RPMI7951 (cell line): Measurements from ENCODE around the gene DEFB132. TPM values are rescaled to one million over a fixed set of nuclear protein-coding genes. Genes with fewer than 3 reads are reported as not detected.

Source experiments
- DNase-seq: peaks from one replicate; pipeline ENCODE4 v3.0.0-alpha.2; 2012; ENCODE audit warnings: low read depth
- total RNA-seq: library from RNA; depleted of rRNA; stranded (reverse); fragments of >200 nt; shearing (Covaris generic); gene quantifications from 2 replicates; pipeline ENCODE4 v1.2.3, GENCODE V29; 2014

Gene DEFB132
- total RNA-seq, 1 experiment from 2014 or later: not detected

DNA sequence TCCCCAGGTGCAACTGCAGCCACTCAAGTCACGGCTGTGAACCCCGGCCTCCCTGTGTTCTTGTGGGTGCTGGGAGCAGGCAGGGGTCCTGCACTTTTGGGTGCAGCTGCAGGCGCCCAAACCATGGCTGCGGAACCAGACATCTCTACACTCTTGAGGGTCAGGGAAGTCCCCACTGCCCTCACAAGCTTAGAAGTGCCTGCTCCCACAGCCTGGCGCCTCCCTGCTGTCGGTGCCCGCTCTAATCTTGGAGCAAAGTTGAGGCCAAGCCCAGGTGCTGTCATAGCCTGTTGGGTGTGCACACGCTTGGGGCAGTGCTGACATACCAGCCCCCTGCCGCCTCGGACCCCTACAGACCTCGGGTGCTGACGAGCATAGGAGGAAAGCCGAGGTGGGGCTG, 6.2 kb downstream of the DEFB132 start:
- DNase-seq: no peak

DNA sequence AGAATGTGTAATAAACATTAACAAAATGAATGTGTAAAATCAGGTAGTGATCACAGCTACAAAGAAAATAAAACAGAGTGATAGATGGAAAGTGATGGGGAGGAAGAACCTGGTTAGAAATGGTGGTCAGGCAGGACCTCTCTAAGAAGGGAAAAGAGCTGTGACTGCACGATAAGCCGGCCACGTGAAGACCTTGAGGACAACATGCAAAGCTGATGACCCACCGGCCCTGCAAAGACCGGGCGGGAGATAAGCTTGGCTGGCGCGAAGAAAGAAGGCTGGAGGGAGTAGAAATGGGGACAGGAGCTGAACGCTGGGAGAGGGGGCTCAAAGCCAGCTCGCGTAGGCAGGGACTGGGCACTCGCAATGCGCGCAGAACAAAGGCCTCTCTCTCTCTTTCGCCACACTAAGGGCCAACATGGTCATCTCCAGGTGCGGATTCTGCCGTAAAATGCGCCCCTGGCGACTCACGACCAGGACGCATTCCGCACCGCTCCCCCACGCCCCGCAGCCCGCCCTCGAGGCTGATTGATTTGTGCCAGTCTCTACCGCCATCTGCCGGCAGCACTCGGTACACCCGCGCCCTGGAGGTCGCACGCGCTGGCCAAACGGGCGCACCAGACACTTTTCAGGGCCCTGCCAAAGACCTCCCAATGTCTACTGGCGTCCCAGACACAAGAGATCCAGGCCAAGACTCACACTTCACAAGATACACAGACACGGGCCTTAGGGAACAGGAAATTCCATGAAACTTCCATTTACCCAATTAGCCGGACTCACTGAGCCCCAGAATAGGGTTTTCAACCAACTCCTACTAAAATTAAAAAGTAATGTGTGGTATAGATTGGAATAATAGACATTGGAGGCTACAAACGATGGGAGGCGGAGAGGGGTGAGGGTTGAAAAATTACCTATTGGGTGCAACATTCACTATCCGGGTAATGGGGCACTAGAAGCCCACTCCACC, 9.4 kb downstream of the DEFB132 start:
- DNase-seq: peak; percentile 75

DNA sequence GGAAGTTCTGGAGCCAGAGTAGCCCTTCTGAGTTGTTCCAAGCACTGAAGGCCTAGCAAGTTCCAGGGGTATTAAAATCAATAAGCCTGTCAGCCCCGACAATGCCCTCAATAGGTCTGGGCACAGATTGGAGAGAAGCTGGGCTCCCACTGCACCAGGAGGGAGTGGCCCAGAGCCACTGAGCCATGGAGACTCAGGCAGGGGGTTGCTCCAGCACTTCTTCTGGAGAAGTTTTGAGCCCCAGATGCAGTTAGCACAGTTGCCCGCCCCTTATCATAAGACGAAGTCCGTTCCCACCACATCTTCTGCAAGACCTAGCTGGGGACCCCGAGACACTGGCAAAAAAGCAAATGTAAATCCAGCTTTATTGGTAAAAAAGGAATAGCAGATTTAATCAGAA, 13.0 kb downstream of the DEFB132 start:
- no peak for DNase-seq

DNA sequence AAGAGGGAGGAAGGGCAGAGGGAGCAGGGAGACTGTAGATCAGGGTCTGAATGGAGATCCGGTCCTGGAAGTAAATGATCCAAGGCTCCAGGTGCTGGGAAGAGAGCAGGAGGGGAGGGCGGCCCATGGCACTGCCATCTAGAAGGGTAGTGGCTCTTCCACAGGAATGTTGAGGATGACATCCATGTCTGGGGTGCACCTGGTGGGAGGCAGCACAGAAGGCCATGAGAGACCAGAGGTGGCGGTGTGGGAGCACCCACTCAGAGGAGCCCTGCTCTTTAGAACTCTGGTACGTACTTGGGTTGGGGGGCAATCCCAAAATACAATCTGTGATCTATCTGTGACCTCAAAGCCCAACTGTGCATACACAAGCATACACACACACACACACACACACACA, 13.5 kb downstream of the DEFB132 start:
- DNase-seq: no peak

DNA sequence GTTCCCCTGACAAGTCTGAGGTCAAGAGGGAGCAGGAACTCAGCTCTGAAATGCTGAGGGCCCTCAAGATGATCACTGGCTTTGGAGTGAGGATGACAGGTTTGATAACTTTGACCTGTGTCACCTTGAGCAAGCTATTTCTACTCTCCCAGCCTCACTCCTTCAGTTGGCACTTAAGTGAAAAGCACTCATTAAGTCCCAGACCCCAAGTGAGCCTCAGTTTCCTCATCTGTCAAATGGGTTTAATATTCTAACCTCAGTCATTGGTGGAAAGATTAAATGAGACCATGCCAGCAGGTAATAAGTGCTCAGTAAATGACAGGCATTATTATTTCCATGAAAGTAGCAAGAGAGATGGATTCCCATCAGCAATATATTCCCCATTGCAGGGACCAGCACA, 14.0 kb downstream of the DEFB132 start:
- DNase-seq: no peak

DNA sequence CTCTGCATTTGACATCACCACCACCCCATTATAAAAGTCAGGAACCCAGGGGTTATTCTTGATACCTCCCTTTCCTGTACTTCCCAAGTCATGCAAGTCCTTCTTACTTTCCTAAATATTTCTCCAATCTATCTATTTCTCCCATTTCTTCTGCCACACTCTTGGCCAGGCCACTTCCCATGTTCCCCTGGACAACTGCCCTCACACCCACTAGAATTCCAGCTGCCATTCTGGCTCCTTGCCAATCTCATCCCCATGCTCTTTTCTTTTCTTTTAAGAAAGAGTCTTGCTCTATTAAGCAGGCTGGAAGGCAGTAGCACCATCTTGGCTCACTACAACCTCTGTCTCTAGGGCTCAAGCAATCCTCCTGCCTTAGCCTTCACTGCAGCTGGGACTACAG, 15.2 kb downstream of the DEFB132 start:
- no peak for DNase-seq

DNA sequence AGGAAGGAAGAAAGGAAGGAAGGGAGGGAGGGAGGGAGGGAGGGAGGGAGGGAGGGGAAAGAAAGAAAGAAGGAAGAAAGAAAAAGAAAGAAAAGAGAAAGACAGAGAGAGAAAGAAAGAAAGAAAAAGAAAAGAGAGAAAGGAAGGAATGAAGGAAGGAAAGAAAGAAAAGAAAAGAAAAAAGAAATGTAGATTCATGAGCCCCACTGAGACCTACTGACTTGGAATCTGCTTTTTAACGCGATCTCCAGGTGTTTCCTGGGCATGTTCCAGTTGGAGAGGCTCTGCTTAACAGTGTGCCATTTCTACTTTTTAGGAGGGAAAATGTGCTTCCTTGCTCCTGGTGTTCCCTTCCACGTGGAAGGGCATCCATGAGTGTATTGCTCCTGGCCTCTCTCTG, 16.4 kb downstream of the DEFB132 start:
- DNase-seq: no peak

DNA sequence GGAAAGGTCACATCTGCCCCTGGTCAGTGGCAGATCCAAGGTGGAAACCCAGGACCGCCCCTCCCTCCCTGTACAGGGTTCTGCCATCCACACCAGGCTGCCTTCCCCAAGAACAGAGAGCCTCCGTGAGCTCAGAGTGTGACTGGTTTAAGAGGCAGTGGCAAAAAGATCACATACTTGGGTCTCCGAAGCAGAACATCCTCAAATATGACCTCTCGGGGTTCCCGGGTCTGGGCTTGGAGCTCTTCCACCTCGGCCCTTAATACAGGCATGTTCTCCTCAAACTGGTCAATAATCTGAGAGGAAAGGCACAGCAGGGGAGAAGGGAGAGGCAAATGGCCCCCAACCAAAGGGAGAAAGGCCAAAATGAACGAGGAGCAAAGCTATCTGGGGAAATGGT, 18.3 kb downstream of the DEFB132 start:
- no peak for DNase-seq

DNA sequence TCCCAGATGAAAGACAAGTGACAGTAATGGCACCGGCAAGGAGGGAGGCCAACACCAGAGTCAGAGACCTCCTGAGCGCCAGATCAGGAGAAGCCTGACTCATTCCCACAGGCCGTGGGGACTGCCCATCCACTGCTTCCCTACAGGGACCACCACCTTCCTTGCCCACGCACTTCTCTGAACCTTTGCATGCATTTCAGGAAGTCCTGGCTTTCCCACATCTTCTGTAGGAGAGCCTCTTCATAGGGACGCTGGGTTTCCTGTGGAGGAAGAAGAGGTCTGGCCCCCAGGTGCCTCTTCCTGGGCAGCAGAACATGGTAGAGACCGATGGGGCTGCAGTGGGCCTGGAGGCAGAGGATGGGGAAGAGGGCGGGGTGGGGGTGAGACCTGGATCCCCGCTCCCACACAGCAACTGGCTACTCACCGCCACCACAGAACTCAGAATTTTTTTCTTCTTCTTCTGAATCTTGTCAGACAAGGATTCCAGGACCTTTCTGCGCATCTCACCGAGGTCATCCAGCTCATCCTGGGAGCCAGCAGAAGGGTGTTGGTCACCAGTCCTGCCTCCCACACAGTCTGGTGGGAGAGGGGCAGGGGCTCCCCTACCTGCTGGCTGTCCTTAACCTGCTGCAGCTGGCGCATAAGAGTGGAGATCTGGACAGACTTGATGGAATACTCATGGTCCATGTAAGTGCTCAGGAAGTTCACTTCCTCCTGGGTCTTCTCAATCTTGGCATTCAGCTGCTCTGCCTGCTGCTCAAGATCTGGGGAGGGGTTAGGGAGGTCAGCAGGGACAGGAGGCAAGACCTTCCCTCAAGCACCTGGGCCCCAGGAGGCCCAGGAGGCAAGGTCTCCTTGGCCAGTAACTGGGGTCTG, 19.3 kb downstream of the DEFB132 start:
- DNase-seq: no peak

DNA sequence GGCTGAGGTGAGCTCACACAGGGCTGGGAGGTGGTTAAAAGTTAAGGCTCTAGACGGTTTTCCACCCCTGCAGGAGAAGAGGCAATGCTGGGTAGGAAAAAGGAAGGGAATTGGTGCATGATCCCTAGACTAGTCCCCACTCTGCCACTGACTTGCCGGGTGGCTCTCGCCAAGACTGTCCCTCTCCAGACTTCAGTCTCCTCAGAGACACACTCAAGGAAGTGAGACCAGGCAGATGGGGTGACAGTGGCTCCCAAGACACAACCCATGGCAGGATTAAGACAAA, 19.9 kb downstream of the DEFB132 start:
- DNase-seq: no peak

DNA sequence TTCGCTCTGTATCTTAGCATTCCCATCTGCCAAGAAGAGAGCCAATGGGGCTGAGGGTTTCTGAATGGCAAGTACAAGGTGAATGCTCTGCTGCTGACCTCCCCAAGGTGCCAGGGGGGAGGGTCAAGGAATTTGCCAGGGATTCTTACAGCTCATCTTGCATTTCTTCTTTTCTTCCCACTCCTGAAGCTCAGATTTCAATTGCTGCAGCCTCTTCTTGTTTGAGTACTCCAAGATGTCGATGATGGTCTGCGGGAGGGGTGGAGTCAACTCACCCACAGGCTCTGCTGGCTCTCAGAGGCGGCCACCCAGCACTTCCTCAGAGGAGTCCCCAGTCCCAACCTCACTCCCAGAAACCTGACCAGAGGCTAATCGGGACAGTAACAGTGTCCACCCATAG, 20.7 kb downstream of the DEFB132 start:
- DNase-seq: no peak

DNA sequence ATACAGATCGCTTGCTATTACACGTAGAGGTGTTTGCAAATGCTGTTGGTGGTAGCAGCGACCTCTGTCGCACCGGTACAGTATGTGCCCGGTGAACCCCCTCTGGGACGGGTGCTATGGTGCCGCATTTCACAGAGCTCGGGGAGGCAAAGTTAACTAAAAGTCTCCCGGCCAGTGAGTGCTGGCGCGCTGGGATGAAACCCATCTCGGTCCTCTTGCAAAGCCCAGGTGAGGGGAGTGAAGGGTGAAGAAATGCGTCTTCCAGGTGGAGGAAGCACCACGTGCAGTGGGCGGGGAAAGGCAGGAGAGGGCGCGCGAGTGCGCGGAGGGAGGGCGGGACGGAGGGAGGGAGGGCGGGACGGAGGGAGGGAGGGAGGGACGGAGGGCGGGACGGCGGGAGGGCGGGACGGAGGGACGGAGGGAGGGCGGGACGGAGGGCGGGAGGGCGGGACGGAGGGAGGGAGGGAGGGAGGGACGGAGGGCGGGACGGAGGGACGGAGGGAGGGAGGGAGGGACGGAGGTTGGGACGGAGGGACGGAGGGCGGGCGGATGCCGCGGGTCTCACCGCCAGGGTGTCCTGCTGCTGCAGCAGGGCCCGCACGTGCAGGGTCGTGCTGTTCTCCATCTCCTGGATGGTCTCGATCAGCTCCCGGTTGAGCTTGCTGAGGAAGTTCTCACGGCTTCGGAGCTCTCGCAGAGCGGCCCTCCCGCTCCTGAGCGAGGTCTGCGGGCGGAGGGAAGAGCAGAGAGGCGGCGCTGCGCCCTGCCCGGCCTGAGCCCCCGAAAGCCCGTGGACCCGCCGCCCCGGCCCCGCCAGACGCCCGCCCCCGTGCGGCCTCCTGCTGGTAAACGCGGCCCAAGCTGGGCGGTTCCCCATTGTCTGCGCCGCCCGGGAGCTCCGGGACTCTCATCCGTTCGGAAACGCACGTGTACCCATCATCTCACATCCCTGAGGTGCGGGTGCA, 21.4 kb downstream of the DEFB132 start:
- no peak for DNase-seq

DNA sequence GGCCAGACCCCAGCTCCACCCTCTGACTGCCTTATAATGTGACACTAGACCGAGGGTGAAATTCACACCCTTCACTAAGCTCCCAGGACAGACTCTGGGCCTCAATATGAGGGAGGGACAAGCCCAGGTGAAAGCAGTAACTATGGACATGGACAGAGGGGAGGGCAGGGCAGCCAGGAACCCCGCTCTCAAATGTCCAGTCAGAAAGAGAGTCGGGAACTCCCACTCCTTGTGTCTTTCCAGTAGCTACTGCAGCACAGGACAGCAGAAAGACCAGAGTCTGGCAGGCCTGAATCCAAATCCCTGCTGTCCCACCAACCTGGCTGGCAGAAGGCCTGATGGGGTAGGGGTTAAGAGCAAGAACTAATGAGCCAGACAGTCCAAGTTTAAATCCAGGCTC, 26.6 kb downstream of the DEFB132 start:
- DNase-seq: no peak

DNA sequence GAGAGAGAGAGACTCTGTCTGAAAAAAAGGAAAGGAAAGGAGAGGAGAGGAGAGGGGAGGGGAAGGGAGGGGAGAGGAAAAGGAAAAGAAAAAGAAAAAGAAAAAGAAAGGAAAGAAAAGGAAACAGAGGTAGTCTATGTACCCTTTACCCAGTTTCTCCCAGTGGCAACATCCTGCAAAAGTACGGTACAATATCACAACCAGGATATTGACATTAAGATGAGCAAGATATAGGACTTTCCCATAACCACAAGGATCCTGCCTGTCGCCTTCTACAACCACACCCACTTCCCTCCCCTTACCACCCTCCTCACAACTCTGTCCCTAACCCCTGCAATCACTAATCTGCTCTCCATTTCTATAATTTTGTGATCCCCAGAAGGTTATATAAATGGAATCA, 29.0 kb downstream of the DEFB132 start:
- DNase-seq: no peak

DNA sequence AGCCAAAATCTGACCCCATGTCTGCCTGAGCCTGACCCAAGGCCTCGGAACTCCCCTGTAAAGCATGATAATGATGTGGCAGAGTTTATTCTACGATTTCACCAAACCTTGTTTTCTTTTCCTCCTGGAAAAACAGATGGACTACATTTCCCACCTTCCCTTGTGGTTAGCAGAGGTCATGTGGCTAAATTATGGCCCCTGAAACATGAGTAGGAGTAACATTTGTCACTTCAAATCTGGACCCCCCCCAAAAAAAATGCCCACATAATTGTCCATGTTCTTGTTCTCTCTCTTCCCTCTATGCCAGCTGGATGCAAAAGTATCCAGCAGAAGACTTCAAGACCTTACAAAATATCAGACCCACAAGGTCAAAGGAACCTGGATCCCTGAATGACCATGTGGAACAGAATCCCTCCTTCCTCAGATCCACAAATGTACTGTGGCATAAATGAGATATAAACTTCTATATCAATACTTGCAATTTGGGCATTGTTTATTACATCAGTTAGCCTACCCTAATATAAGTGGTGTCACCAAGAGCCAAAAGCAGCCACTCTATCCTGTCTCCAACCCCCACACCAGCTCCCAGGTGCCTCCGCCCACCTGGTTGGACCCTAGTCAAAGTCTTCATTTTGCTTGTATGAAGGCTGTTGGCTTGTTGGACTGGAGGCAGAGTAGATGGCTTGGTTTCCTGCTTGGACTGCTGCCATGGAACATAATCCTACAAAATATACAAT, 31.6 kb downstream of the DEFB132 start:
- no peak for DNase-seq

DNA sequence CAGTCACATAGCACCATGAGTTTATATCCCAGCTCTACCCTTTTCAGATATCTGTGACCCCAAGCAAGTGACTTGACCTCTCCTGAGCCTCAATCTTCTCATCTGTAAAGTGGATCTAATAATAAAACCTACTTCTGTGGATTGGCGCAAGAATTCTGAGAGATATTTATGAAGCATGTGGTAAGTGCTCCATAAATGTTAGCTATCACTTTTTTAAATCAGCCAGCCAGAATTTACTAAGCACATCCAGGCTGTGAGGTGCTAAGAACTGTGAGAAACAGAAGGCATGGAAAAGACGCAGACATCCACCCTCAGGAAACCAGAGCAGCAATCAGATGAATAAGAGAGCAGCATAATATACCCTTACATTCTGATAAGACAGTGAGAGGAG, 32.2 kb downstream of the DEFB132 start:
- peak; percentile 25 for DNase-seq

DNA sequence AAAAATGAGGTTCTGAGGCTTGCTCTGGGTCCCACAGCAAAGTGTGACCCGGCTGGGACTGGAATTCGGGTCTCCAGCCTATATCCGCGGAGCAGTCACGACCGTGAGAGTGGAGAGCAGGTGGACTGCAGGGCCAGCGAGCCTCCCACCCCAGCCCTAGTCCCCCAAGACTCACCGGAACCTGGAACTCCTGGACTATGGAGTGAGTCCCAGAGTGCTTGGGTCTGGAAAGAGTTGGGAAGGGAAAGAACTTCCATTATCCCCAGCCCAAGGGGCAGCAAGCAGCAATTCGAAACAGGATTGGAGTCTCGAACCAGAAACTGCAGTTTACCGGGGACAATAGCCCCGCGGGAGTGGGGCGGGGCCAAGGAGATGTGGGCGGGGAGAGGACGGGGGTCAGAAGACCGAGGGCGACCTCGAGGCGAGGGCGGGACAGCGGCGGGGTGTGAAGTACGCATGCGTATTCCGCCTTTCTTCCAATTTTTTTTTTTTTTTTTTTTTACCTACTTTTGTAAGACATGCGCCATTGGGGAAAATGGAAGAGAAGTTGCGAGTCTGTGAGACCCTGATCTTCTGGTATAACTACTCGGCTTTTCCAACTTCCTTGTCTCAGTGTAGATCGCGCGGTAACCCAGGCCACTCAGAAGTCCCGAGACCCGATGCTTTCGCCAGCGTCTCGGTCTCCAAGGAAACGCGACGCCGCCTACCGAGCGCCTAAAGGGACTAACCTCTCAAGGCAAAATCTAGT, 32.7 kb downstream of the DEFB132 start, which contains the start of gene C20orf96:
Gene C20orf96 (minus strand): TSS at position 667 of the 748 bp plus-strand sequence. CDS start 140 bp downstream, at position 527.
- DNase-seq: peak; percentile 95

DNA sequence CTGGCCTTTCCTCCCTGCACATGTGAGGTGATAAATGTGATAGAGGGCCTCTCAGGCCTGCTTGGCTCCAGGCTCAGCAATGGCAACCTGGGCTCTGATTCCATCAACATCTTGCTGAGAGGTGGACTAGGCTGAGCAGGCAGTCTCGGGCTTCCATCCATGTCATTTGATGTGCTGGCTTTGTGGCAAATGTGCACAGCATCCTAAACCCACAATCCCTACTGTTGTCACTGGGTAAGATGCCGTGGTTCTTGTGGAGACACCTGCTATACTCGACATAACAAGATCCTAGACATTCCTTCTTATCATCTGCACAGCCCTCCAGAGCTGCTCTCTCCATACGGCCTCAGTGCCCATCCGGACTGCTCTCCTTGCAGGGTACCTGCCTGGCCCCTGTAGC, 37.1 kb downstream of the DEFB132 start:
- DNase-seq: no peak

DNA sequence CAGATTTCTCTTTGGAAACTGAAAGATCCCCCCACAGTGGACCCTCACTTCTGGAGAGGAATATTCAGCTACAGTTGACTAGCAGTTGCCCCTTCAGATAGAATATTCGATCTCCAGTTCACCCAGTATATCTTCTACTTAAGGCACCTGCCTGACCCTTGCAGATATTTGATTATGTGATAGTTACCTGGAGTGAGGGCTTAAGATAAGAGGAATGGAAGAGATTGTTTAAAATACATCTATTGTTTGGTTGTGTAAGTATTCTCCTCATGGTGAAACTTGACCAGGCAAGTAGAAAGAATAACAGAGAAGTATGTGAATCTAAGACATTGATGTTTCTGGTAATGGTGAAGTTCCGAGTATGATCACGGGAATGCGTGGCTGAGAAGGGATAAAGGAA, 38.3 kb downstream of the DEFB132 start:
- no peak for DNase-seq
